ENCODE results near the gene DAZAP1. TPM values are rescaled to one million over a fixed set of nuclear protein-coding genes. Genes with fewer than 3 reads are reported as not detected.
A peak's percentile ranks its signal among the peaks of the same experiment; 100 is the strongest.

The DAZAP1 gene
- 10 to 100 TPM; 41.5 to 75.4 (median 49.2) TPM for total RNA-seq

DNA sequence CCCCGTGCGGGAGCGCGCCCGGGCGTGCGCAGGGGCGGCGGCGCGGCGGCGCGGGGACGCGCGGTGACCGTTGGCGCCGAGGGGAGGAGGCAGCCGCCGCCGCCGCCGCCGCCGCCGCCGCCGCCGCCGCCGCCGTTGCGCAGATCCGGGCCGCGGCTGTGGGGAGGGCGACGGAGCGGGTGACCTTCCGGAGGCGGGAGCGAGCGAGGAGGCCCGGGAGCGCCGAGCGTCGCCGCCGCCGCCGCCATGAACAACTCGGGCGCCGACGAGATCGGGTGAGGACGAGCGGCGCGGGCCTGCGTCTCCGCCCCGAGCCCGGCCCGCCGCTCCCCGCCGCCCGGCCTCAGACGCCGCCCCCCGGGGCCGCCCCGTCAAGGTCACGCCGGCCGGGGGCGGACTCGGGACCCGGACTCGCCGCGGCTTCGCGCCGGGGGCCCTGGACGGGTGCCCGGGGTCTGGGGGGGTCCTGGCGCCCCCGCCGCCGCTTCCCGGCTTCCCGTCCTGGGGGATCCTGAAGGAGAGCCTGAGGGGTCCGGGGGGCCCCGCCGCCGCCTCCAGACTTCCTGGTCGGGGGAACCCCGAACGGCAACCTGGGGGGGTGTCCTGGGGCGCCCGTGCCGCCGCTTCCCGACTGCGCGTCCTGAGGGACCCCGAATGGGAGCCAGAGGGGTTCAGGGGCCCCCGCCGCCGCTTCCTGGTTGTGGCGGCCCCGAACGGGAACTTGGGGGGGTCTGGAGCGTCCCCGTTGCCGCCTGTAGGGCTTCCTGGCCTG is at the start of gene DAZAP1:
DAZAP1 (plus strand) TSS at position 59 of the 772 bp plus-strand sequence; CDS start at position 247, 188 bp downstream.
- TF ChIP-seq POLR2A (IDR thresholded peaks at IDR 0.05) (peak in 1 of 2 donors; percentile 66), POLR2AphosphoS5 (IDR thresholded peaks at IDR 0.05) (no peak)
- peaks cover 5% of the 10 kb centered on the region for H3K36me3 ChIP-seq
- peak within 1 kb of the TSS; percentile 100 for H3K4me3 ChIP-seq
- 0% methylated on average over 11 of the region's 121 CpGs for WGBS
- peak within 1 kb of the TSS; percentile 95 for H3K27ac ChIP-seq
- no peaks in the 10 kb centered on the region for H3K27me3 ChIP-seq
- no peak for DNase-seq (ENCODE audit: low spot score in 2 of 2)
- H3K9me3 ChIP-seq = no peaks in the 10 kb centered on the region
- peaks cover 61% of the 10 kb centered on the region for H3K4me1 ChIP-seq

DNA sequence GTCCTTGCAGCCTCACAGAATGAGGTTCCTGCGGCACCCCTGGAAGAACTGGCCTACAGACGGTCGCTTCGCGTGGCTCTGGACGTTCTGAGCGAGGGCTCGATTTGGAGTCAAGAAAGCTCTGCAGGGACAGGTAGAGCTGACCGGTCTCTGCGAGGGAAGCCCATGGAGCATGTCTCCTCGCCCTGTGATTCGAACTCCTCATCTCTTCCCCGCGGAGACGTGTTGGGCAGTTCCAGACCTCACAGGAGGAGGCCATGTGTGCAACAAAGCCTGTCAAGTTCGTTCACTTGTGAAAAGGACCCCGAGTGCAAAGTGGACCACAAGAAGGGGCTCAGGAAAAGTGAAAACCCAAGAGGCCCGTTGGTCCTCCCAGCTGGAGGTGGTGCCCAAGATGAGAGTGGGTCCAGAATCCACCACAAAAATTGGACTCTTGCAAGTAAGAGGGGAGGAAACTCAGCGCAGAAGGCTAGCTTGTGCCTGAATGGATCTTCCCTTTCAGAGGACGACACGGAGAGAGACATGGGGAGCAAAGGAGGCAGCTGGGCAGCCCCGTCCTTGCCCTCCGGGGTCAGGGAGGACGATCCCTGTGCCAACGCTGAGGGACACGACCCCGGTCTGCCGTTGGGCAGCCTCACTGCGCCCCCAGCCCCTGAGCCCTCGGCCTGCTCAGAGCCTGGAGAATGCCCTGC is 47.1 kb upstream of the DAZAP1 start:
- TF ChIP-seq EP300 (IDR thresholded peaks at IDR 0.05) (no peak), POLR2A (IDR thresholded peaks at IDR 0.05) (no peak), POLR2AphosphoS5 (IDR thresholded peaks at IDR 0.05) (no peak)
- TF ChIP-seq, protein P1, sequence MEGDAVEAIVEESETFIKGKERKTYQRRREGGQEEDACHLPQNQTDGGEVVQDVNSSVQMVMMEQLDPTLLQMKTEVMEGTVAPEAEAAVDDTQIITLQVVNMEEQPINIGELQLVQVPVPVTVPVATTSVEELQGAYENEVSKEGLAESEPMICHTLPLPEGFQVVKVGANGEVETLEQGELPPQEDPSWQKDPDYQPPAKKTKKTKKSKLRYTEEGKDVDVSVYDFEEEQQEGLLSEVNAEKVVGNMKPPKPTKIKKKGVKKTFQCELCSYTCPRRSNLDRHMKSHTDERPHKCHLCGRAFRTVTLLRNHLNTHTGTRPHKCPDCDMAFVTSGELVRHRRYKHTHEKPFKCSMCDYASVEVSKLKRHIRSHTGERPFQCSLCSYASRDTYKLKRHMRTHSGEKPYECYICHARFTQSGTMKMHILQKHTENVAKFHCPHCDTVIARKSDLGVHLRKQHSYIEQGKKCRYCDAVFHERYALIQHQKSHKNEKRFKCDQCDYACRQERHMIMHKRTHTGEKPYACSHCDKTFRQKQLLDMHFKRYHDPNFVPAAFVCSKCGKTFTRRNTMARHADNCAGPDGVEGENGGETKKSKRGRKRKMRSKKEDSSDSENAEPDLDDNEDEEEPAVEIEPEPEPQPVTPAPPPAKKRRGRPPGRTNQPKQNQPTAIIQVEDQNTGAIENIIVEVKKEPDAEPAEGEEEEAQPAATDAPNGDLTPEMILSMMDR (IDR thresholded peaks at IDR 0.05) = no peak
- Histone ChIP-seq H3K9me3 (no peaks in the 10 kb centered on the region), H3K27ac (peak overlapping the region; percentile 59), H3K4me1 (peaks cover 39% of the 10 kb centered on the region), H3K27me3 (no peaks in the 10 kb centered on the region), H3K4me3 (peak overlapping the region; percentile 33), H3K36me3 (peaks cover 33% of the 10 kb centered on the region)
- 79% methylated on average over 23 of the region's 30 CpGs for WGBS
- DNase-seq (ENCODE audit: low spot score in 2 of 2) = no peak

DNA sequence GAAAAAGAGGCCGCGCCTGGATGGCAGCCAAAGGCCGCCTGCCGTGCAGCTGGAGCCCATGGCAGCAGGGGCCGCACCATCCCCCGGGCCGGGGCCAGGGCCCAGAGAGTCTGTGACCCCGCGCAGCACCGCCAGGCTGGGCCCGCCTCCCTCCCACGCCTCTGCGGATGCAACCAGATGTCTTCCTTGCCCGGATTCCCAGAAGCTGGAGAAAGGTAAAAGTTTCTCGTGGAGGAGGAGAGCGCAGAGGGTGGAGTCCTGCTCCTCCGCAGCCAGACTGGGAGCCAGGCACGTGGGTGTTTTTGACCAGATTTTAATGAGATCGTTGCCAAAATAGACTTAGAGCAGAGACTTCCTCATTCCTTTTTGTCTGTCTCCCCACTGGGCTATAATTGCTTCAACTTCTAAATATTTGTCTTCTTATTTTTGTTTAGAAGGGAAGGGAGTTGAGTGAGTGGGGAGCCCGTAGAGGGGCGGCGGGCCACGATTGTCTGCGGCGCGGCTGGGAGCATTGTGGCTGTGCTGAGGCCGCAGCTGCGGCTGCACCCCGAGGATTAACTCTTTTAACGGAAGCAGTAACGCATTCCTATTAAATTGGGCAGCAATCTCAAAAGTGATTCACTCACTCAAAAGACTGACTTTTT is 46.4 kb upstream of the DAZAP1 start:
- Histone ChIP-seq H3K36me3 (peaks cover 33% of the 10 kb centered on the region), H3K4me3 (peak overlapping the region; percentile 33), H3K27me3 (no peaks in the 10 kb centered on the region)

GRCh38 chr19:1361601-1362386 is 45.6 kb upstream of the DAZAP1 start:
- DNase-seq (ENCODE audit: low spot score in 2 of 2) = no peak
- H3K9me3 ChIP-seq = no peaks in the 10 kb centered on the region
- TF ChIP-seq EP300 (IDR thresholded peaks at IDR 0.05) (no peak), POLR2A (IDR thresholded peaks at IDR 0.05) (no peak), POLR2AphosphoS5 (IDR thresholded peaks at IDR 0.05) (no peak)
- TF ChIP-seq, protein P1 (IDR thresholded peaks at IDR 0.05) = no peak
- peaks cover 24% of the 10 kb centered on the region for H3K4me1 ChIP-seq
- peak overlapping the region; percentile 59 for H3K27ac ChIP-seq
- peaks cover 40% of the 10 kb centered on the region for H3K36me3 ChIP-seq
- peak overlapping the region; percentile 33 for H3K4me3 ChIP-seq
- no peaks in the 10 kb centered on the region for H3K27me3 ChIP-seq
- WGBS = 63% methylated on average over 30 of the region's 30 CpGs

More for the DNA sequence above, 46.4 kb upstream of the DAZAP1 start:
- 5% methylated on average over 17 of the region's 31 CpGs for whole genome bisulfite sequencing
- no peak for TF ChIP-seq POLR2A (IDR thresholded peaks at IDR 0.05)
- TF ChIP-seq EP300 (IDR thresholded peaks at IDR 0.05) = no peak
- TF ChIP-seq, protein P1 (IDR thresholded peaks at IDR 0.05) = no peak
- no peak for TF ChIP-seq POLR2AphosphoS5 (IDR thresholded peaks at IDR 0.05)
- peaks cover 33% of the 10 kb centered on the region for H3K4me1 ChIP-seq
- H3K27ac ChIP-seq = peak overlapping the region; percentile 59
- DNase-seq (ENCODE audit: low spot score in 2 of 2) = no peak
- no peaks in the 10 kb centered on the region for H3K9me3 ChIP-seq

All from suprapubic skin (tissue), 4 donors.